Measurements from ENCODE around the gene DPPA5. TPM values are rescaled to one million over a fixed set of nuclear protein-coding genes. Genes with fewer than 3 reads are reported as not detected.
A peak's percentile ranks its signal among the peaks of the same experiment; 100 is the strongest.

DPPA5 gene
- total and polyA plus RNA-seq, 9 of the 15 experiments (the other 6 are each of a cell fraction or from before 2014, with no cell fraction given): not detected

GRCh38 chr6:73349311-73349710 lies 4.8 kb downstream of the DPPA5 start:
- Histone ChIP-seq H3K27me3 (ENCODE audit: control insufficient read depth in 2 of 2, insufficient read depth in 2 of 2, low read length in 2 of 2) (peaks cover 27 to 35% of the 10 kb centered on the region in 2 experiments), H3K9me1 (ENCODE audit: control insufficient read depth, insufficient read depth, low read length) (no peaks in the 10 kb centered on the region), H3K36me3 (ENCODE audit: control insufficient read depth, insufficient read depth, low read length) (no peaks in the 10 kb centered on the region), H3K4me2 (ENCODE audit: insufficient read depth, low read length) (no peak overlapping the region), H3K4me3 (no peak overlapping the region), H3K4me1 (replicated peaks in 1 of 2; ENCODE audit: control insufficient read depth in 2 of 2, insufficient read depth in 2 of 2, low read length in 2 of 2) (peaks cover 0 to 17% of the 10 kb centered on the region in 2 experiments; a peak in 2 of 5 replicates), H3K27ac (ENCODE audit: extremely low read depth, low read depth, low read length) (no peak overlapping the region), H3K9me3 (replicated peaks; ENCODE audit: control insufficient read depth, insufficient read depth, low read depth, low read length) (no peaks in the 10 kb centered on the region), H3K79me2 (ENCODE audit: control insufficient read depth, insufficient read depth, low read length) (no peaks in the 10 kb centered on the region), H3K9ac (ENCODE audit: insufficient read depth in 1 of 2, low read depth in 2 of 2, low read length in 2 of 2) (no peak overlapping the region), H2AFZ (ENCODE audit: low read depth, low read length) (no peak overlapping the region), H4K20me1 (replicated peaks; ENCODE audit: control insufficient read depth, insufficient read depth, low read length) (no peaks in the 10 kb centered on the region)
- no peak for TF ChIP-seq TRIM24 (IDR thresholded peaks at IDR 0.05)
- no peak for DNase-seq (ENCODE audit: extremely low read depth in 1 of 4, low spot score in 3 of 4)
- intact Hi-C loops (cut with micrococcal nuclease) (no loop called here), in situ Hi-C loops (cut with MboI) (loop anchor here (25.0 kb wide), 1 partner anchor 937 kb away; no protein-coding TSS in a partner anchor)
- ChIA-PET CTCF (ENCODE audit: low intra/inter-chr PET ratio) (no interaction called here), POLR2A (interaction anchor here (0.6 to 1.0 kb wide), 3 partner anchors 12 to 205 kb away, joined by 3 to 5 read pairs (median 3); no protein-coding TSS in a partner anchor)
- WGBS (ENCODE audit: insufficient coverage, low coverage, missing lambda C conversion rate): 9% methylated on average over 6 of the region's 6 CpGs
- BruUV-seq (replicated peaks): no TSS peak
- no peak for FAIRE-seq
- ATAC-seq: no peak

DNA sequence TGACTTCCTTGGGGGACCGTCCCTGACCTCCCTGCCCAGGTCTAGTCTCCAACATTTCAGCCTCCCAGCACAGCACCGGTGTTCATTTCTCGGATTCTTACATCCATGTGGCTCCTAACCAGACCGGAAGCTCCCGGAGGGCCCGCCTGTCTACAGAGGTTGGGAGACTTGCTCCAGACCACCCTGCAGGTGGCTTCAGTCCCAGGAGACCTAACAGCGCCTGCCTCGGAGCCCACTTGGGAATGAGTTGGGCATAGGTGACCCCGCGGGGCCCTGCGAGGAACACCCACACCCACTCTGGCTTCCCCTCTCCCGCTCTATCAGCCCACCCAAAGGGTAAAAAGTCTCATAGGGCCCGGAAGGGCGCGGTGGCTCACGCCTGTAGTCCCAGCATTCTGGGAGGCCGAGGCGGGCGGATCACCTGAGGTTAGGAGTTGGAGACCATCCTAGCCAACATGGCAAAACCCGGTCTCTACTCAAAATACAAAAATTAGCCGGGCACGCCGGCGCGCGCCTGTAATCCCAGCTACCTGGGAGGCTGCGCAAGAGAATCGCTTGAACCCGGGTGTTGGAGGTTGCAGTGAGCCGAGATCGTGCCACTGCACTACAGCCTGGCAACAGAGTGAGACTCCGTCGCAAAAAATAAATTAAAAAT lies 5.4 kb downstream of the DPPA5 start:
- no peak overlapping the region for H3K4me2 ChIP-seq (ENCODE audit: insufficient read depth, low read length)
- no peak for DNase-seq (ENCODE audit: extremely low read depth in 1 of 4, low spot score in 3 of 4)
- H3K4me1 ChIP-seq (replicated peaks in 1 of 2; ENCODE audit: control insufficient read depth in 2 of 2, insufficient read depth in 2 of 2, low read length in 2 of 2): peaks cover 0 to 11% of the 10 kb centered on the region in 2 experiments; a peak in 2 of 5 replicates
- intact Hi-C loops (cut with micrococcal nuclease) (no loop called here), in situ Hi-C loops (cut with MboI) (loop anchor here (25.0 kb wide), 1 partner anchor 936 kb away; no protein-coding TSS in a partner anchor)
- H4K20me1 ChIP-seq (replicated peaks; ENCODE audit: control insufficient read depth, insufficient read depth, low read length): no peaks in the 10 kb centered on the region
- H3K79me2 ChIP-seq (ENCODE audit: control insufficient read depth, insufficient read depth, low read length): no peaks in the 10 kb centered on the region
- POLR2A ChIA-PET: interaction anchor here (1.0 kb wide), 1 partner anchor 20 kb away, joined by 3 read pairs; no protein-coding TSS in a partner anchor
- 33% methylated on average over 27 of the region's 33 CpGs for WGBS (ENCODE audit: insufficient coverage, low coverage, missing lambda C conversion rate)
- no peaks in the 10 kb centered on the region for H3K36me3 ChIP-seq (ENCODE audit: control insufficient read depth, insufficient read depth, low read length)
- H3K27me3 ChIP-seq (ENCODE audit: control insufficient read depth in 2 of 2, insufficient read depth in 2 of 2, low read length in 2 of 2): peaks cover 27 to 30% of the 10 kb centered on the region in 2 experiments
- no peak for FAIRE-seq
- TF ChIP-seq DMBX1 (CRISPR knock-in tag; IDR thresholded peaks at IDR 0.05; ENCODE audit: borderline replicate concordance): no peak
- no peak for TF ChIP-seq GABPA (tag; conservative IDR thresholded peaks at IDR 0.05; ENCODE audit: low read depth)
- TF ChIP-seq, protein P1, sequence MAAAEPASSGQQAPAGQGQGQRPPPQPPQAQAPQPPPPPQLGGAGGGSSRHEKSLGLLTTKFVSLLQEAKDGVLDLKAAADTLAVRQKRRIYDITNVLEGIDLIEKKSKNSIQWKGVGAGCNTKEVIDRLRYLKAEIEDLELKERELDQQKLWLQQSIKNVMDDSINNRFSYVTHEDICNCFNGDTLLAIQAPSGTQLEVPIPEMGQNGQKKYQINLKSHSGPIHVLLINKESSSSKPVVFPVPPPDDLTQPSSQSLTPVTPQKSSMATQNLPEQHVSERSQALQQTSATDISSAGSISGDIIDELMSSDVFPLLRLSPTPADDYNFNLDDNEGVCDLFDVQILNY (CRISPR knock-in tag; IDR thresholded peaks at IDR 0.05): no peak
- TF ChIP-seq MCM7 (IDR thresholded peaks at IDR 0.05): no peak
- peak overlapping the region in 1 of 2 experiments; percentile 66; a peak in 1 of 4 replicates for H3K9ac ChIP-seq (ENCODE audit: insufficient read depth in 1 of 2, low read depth in 2 of 2, low read length in 2 of 2)
- H3K27ac ChIP-seq (ENCODE audit: extremely low read depth, low read depth, low read length): no peak overlapping the region
- H2AFZ ChIP-seq (ENCODE audit: low read depth, low read length): no peak overlapping the region
- CTCF ChIA-PET (ENCODE audit: low intra/inter-chr PET ratio): no interaction called here
- H3K4me3 ChIP-seq: no peak overlapping the region
- H3K9me3 ChIP-seq (replicated peaks; ENCODE audit: control insufficient read depth, insufficient read depth, low read depth, low read length): no peaks in the 10 kb centered on the region
- peak; percentile 19; the same call in 2 of the 3 replicates for ATAC-seq
- BruUV-seq (replicated peaks): no TSS peak
- no peaks in the 10 kb centered on the region for H3K9me1 ChIP-seq (ENCODE audit: control insufficient read depth, insufficient read depth, low read length)

Measured in K562 (cell line).